ENCODE results near the gene LRRC4. TPM values are rescaled to one million over a fixed set of nuclear protein-coding genes. Genes with fewer than 3 reads are reported as not detected.

The LRRC4 gene
- total RNA-seq, 1 donor from 2014 or later, result 0.70 TPM

GRCh38 chr7:128022631-128023532 is 8.4 kb downstream of the LRRC4 start:
- Mint-ChIP-seq H3K27me3 (ENCODE audit: unreplicated experiment) (no peaks in the 10 kb centered on the region), H3K9me3 (ENCODE audit: unreplicated experiment) (no peaks in the 10 kb centered on the region), H3K27ac (ENCODE audit: unreplicated experiment) (peak overlapping the region; percentile 54), H3K36me3 (ENCODE audit: unreplicated experiment) (peaks cover 3% of the 10 kb centered on the region), H3K4me1 (ENCODE audit: unreplicated experiment) (peaks cover 25% of the 10 kb centered on the region), H3K4me3 (ENCODE audit: unreplicated experiment) (no peak overlapping the region)
- TF ChIP-seq CTCF (IDR thresholded peaks at IDR 0.05), result no peak
- DNase-seq (ENCODE audit: extremely low spot score, unreplicated experiment), result no peak

- H3K9me3 Mint-ChIP-seq (ENCODE audit: unreplicated experiment), result no peaks in the 10 kb centered on the region
- TF ChIP-seq CTCF (IDR thresholded peaks at IDR 0.05), result no peak
- H3K27ac Mint-ChIP-seq (ENCODE audit: unreplicated experiment), result no peak overlapping the region
- no peak for DNase-seq (ENCODE audit: extremely low spot score, unreplicated experiment)
- no peaks in the 10 kb centered on the region for H3K27me3 Mint-ChIP-seq (ENCODE audit: unreplicated experiment)
- peaks cover 3% of the 10 kb centered on the region for H3K36me3 Mint-ChIP-seq (ENCODE audit: unreplicated experiment)
- H3K4me1 Mint-ChIP-seq (ENCODE audit: unreplicated experiment), result peaks cover 32% of the 10 kb centered on the region
- no peak overlapping the region for H3K4me3 Mint-ChIP-seq (ENCODE audit: unreplicated experiment)
Observed at GRCh38 chr7:128021366-128021765, 9.9 kb downstream of the LRRC4 start.

- peak; percentile 23 for TF ChIP-seq CTCF (IDR thresholded peaks at IDR 0.05)
Observed at GRCh38 chr7:128020159-128020558, 11.1 kb downstream of the LRRC4 start.

GRCh38 chr7:128019288-128019687 is 11.9 kb downstream of the LRRC4 start:
- DNase-seq (ENCODE audit: extremely low spot score, unreplicated experiment), result no peak
- H3K4me3 Mint-ChIP-seq (ENCODE audit: unreplicated experiment), result no peak overlapping the region
- TF ChIP-seq CTCF (IDR thresholded peaks at IDR 0.05), result no peak
- no peaks in the 10 kb centered on the region for H3K9me3 Mint-ChIP-seq (ENCODE audit: unreplicated experiment)
- H3K27me3 Mint-ChIP-seq (ENCODE audit: unreplicated experiment), result no peaks in the 10 kb centered on the region
- no peak overlapping the region for H3K27ac Mint-ChIP-seq (ENCODE audit: unreplicated experiment)
- peaks cover 3% of the 10 kb centered on the region for H3K36me3 Mint-ChIP-seq (ENCODE audit: unreplicated experiment)
- peaks cover 32% of the 10 kb centered on the region for H3K4me1 Mint-ChIP-seq (ENCODE audit: unreplicated experiment)

More at GRCh38 chr7:128020159-128020558, 11.1 kb downstream of the LRRC4 start:
- no peak overlapping the region for H3K4me3 Mint-ChIP-seq (ENCODE audit: unreplicated experiment)
- H3K27me3 Mint-ChIP-seq (ENCODE audit: unreplicated experiment), result no peaks in the 10 kb centered on the region
- H3K9me3 Mint-ChIP-seq (ENCODE audit: unreplicated experiment), result no peaks in the 10 kb centered on the region
- H3K4me1 Mint-ChIP-seq (ENCODE audit: unreplicated experiment), result peaks cover 32% of the 10 kb centered on the region
- H3K36me3 Mint-ChIP-seq (ENCODE audit: unreplicated experiment), result peaks cover 3% of the 10 kb centered on the region
- DNase-seq (ENCODE audit: extremely low spot score, unreplicated experiment), result no peak
- no peak overlapping the region for H3K27ac Mint-ChIP-seq (ENCODE audit: unreplicated experiment)
